OCI-LY7 (cell line): Measurements from ENCODE around the gene DRC7. TPM values are rescaled to one million over a fixed set of nuclear protein-coding genes. Genes with fewer than 3 reads are reported as not detected.

Source experiments
- BruUV-seq: library from RNA; stranded (reverse); fragments of 400-500 nt; replicated peaks from 2 replicates; lab custom pipeline; 2021; lab: Mats Ljungman, UMichigan
- CTCF ChIA-PET: fragments of 300-600 bp; sonication (Branson Sonifier 250); formaldehyde crosslinking; loops from one replicate; lab custom pipeline; 2022; ENCODE audit warnings: antibody characterized with exemption; ENCODE audit not compliant: unreplicated experiment; lab: Charles Lee
- POLR2A ChIA-PET: fragments of 300-600 bp; sonication (Branson Sonifier 250); formaldehyde crosslinking; loops from one replicate; lab custom pipeline; 2022; ENCODE audit warnings: antibody characterized with exemption; lab: Charles Lee
- DNase-seq: peaks from one replicate; pipeline ENCODE4 v3.0.0-alpha.2; 2015; ENCODE audit warnings: low spot score
- H2AFZ ChIP-seq: fragments of 200-600 bp; sonication (generic), shearing (Covaris generic); 2 replicates; pipeline ENCODE4 v1.6.1; 2014; ENCODE audit warnings: mild to moderate bottlenecking, antibody characterized with exemption, low read length, moderate library complexity
- H3K27ac ChIP-seq: fragments of 200-600 bp; sonication (generic); 2 replicates; pipeline ENCODE4 v1.5.1; 2014; ENCODE audit warnings: mixed run types, low read depth, mild to moderate bottlenecking, moderate library complexity, low read length, inconsistent platforms; ENCODE audit not compliant: poor library complexity, severe bottlenecking
- H3K36me3 ChIP-seq: fragments of 200-600 bp; sonication (generic); 2 replicates; pipeline ENCODE4 v1.6.1; 2014; ENCODE audit warnings: mild to moderate bottlenecking, antibody characterized with exemption, low read length, moderate library complexity, mixed read lengths; ENCODE audit not compliant: insufficient read depth
- H3K4me1 ChIP-seq: fragments of 200-600 bp; sonication (generic); 2 replicates; pipeline ENCODE4 v1.5.1; 2014; ENCODE audit warnings: mild to moderate bottlenecking, low read length; ENCODE audit not compliant: insufficient read depth, poor library complexity, severe bottlenecking
- H3K4me2 ChIP-seq: fragments of 200-600 bp; sonication (generic); 2 replicates; pipeline ENCODE4 v1.6.1; 2014; ENCODE audit warnings: mild to moderate bottlenecking, low read length
- H3K4me3 ChIP-seq: fragments of 200-600 bp; sonication (generic); 2 replicates; pipeline ENCODE4 v1.5.1; 2014; ENCODE audit warnings: mild to moderate bottlenecking, low read depth, low read length; ENCODE audit not compliant: poor library complexity, severe bottlenecking
- H3K79me2 ChIP-seq: fragments of 200-600 bp; sonication (generic); 2 replicates; pipeline ENCODE4 v1.6.1; 2016; ENCODE audit warnings: low read depth, mild to moderate bottlenecking, low read length, moderate library complexity, mixed read lengths; ENCODE audit not compliant: insufficient read depth
- H3K9me2 ChIP-seq: fragments of 200-600 bp; sonication (generic); 2 replicates; pipeline ENCODE4 v1.6.1; 2016; ENCODE audit warnings: mild to moderate bottlenecking, low read length, mixed read lengths; ENCODE audit not compliant: insufficient read depth
- H3K9me3 ChIP-seq: fragments of 200-600 bp; sonication (generic); 2 replicates; pipeline ENCODE4 v1.6.1; 2014; ENCODE audit warnings: mild to moderate bottlenecking, mixed run types, low read length, mixed read lengths
- H4K20me1 ChIP-seq: fragments of 200-600 bp; sonication (generic); 2 replicates; pipeline ENCODE4 v1.6.1; 2014; ENCODE audit warnings: mild to moderate bottlenecking, antibody characterized with exemption, low read length, moderate library complexity, mixed read lengths; ENCODE audit not compliant: insufficient read depth
- EZH2phosphoT487 ChIP-seq: fragments of 200-600 bp; sonication (generic); IDR thresholded peaks from 2 replicates; pipeline ENCODE4 v1.6.1; 2018; ENCODE audit warnings: low read depth, borderline replicate concordance, mild to moderate bottlenecking, mixed run types, antibody characterized with exemption, low read length, moderate library complexity, mixed read lengths
- intact Hi-C: fragments of 100-400 bp; cut with micrococcal nuclease; formaldehyde crosslinking; loops from one replicate; pipeline ENCODE4 v1.10.0; 2022; ENCODE audit not compliant: unreplicated experiment
- total RNA-seq, 2 experiments: library from RNA; depleted of rRNA in 1 of 2; stranded (reverse); fragments of >200 nt in 1 of 2; shearing (Covaris generic) in 1 of 2; gene quantifications; 2 replicates each; pipeline ENCODE4 v1.2.3, GENCODE V29; 2014 to 2022
- TF ChIP-seq, protein P1 (sequence below): fragments of 200-600 bp; sonication (generic); conservative IDR thresholded peaks from 2 replicates; pipeline ENCODE4 v1.5.1; 2014; ENCODE audit warnings: mild to moderate bottlenecking, antibody characterized with exemption, low read length, moderate library complexity, mixed read lengths

The DRC7 gene
- total RNA-seq, 2 experiments from 2014 or later = 0.44 to 0.46 TPM

DNA sequence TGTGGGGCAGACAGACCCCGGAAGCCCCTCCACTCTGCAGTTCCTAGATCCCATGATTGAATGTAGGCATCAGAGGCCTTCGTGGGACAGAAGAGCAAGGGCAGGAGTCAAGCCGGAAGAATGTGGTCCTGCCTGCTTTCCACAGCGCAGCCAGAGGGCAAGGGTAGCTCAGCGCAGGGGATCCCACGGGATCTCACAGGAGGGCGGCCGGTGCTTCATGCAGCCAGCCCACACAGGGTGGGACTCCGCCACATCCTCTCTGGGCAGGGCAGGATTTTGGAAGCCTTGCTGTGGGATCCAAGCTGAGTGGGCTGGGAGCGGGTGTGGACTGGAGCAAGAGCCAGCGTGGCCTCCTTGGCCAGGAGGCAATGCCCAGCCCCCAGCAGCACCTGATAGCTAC, 54.0 kb downstream of the DRC7 start:
- DNase-seq = no peak
- H3K27ac ChIP-seq = no peak overlapping the region
- H3K4me2 ChIP-seq = no peak overlapping the region
- CTCF ChIA-PET = no interaction called here
- H3K9me3 ChIP-seq = no peaks in the 10 kb centered on the region
- no peaks in the 10 kb centered on the region for H3K79me2 ChIP-seq
- no peaks in the 10 kb centered on the region for H4K20me1 ChIP-seq
- BruUV-seq = no TSS peak
- H3K36me3 ChIP-seq = no peaks in the 10 kb centered on the region
- H2AFZ ChIP-seq = no peak overlapping the region
- no peak for TF ChIP-seq EZH2phosphoT487
- no peaks in the 10 kb centered on the region for H3K9me2 ChIP-seq
- POLR2A ChIA-PET = interaction anchor here (0.5 kb wide), 1 partner anchor 173 kb away, joined by 6 read pairs; no protein-coding TSS in a partner anchor
- no peak overlapping the region for H3K4me3 ChIP-seq
- H3K4me1 ChIP-seq = peaks cover 2% of the 10 kb centered on the region
- intact Hi-C loops = no loop called here

DNA sequence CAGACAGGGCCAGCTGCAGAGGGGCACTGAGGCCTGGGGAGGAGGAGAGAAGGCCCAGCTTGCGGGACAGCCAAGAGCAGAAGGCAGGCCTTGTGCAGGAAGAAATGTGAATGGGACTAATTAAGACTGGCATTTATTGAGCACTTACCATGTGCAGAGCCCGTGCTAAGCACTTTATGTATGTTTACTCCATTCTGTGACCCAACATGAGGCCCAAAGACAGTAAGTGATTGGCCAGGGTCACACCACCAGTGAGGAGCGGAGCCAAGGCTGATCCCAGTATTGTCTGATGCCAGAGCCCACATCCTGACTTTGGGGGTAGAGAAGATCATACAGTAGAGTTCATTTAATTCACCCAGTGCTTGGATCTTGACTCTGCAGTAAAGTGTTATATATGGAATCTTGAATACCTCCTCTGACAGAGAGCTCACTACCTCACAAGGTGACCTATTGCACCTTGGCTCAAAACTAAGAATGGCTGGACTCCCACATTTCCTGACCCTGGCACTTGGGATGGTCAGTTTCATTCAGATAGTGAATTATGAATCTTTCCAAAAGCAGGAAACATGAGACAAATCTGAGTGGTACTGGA, 54.6 kb downstream of the DRC7 start:
- DNase-seq = no peak
- no peak overlapping the region for H2AFZ ChIP-seq
- no peaks in the 10 kb centered on the region for H3K4me1 ChIP-seq
- no TSS peak for BruUV-seq
- no peaks in the 10 kb centered on the region for H3K36me3 ChIP-seq
- ChIA-PET POLR2A (interaction anchor here (0.5 kb wide), 1 partner anchor 172 kb away, joined by 6 read pairs; no protein-coding TSS in a partner anchor), CTCF (no interaction called here)
- no peaks in the 10 kb centered on the region for H3K79me2 ChIP-seq
- no peak overlapping the region for H3K4me3 ChIP-seq
- H4K20me1 ChIP-seq = no peaks in the 10 kb centered on the region
- H3K9me2 ChIP-seq = no peaks in the 10 kb centered on the region
- H3K4me2 ChIP-seq = no peak overlapping the region
- TF ChIP-seq, protein P1, sequence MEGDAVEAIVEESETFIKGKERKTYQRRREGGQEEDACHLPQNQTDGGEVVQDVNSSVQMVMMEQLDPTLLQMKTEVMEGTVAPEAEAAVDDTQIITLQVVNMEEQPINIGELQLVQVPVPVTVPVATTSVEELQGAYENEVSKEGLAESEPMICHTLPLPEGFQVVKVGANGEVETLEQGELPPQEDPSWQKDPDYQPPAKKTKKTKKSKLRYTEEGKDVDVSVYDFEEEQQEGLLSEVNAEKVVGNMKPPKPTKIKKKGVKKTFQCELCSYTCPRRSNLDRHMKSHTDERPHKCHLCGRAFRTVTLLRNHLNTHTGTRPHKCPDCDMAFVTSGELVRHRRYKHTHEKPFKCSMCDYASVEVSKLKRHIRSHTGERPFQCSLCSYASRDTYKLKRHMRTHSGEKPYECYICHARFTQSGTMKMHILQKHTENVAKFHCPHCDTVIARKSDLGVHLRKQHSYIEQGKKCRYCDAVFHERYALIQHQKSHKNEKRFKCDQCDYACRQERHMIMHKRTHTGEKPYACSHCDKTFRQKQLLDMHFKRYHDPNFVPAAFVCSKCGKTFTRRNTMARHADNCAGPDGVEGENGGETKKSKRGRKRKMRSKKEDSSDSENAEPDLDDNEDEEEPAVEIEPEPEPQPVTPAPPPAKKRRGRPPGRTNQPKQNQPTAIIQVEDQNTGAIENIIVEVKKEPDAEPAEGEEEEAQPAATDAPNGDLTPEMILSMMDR = no peak
- TF ChIP-seq EZH2phosphoT487 = no peak
- H3K27ac ChIP-seq = no peak overlapping the region
- H3K9me3 ChIP-seq = no peaks in the 10 kb centered on the region
- intact Hi-C loops = no loop called here

DNA sequence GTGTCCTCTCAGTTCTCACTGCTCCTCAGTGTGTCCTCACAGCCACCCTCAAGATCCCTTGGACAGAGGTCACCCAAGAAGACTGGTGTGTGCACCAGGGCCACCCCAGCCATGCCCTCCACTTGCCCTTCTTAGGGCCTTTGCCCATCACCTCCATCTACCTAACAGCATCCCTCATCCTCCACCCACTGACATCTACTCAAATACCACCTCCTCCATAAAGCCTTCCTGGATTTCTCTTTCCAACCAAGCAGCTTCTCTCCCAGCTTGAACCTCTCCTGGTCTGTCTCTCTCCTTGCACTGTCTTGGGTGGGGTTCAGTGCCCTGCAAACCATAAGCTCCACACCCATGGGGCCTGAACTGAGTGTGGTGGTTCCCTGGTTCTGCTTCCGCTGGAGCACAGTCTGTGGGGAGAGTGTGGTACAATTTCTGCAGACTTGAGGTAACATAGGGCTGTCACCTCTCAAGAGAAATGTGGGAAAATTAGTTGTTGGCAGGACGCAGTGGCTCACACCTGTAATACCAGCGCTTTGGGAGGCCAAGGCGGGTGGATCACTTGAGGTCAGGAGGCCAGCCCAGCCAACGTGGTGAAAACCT, 55.3 kb downstream of the DRC7 start:
- no peak for TF ChIP-seq EZH2phosphoT487
- TF ChIP-seq, protein P1 = no peak
- Histone ChIP-seq H3K36me3 (peaks cover 2% of the 10 kb centered on the region; the same call in 1 of the 2 replicates), H3K79me2 (no peaks in the 10 kb centered on the region), H3K4me1 (no peaks in the 10 kb centered on the region), H3K27ac (no peak overlapping the region), H4K20me1 (no peaks in the 10 kb centered on the region), H3K4me2 (no peak overlapping the region), H3K4me3 (no peak overlapping the region), H3K9me3 (no peaks in the 10 kb centered on the region), H3K9me2 (no peaks in the 10 kb centered on the region), H2AFZ (no peak overlapping the region)
- intact Hi-C loops = no loop called here
- DNase-seq = no peak
- POLR2A ChIA-PET = no interaction called here
- no TSS peak for BruUV-seq
- CTCF ChIA-PET = no interaction called here
